ENCODE measurements around the gene FAM228A.

FAM228A gene

DNA sequence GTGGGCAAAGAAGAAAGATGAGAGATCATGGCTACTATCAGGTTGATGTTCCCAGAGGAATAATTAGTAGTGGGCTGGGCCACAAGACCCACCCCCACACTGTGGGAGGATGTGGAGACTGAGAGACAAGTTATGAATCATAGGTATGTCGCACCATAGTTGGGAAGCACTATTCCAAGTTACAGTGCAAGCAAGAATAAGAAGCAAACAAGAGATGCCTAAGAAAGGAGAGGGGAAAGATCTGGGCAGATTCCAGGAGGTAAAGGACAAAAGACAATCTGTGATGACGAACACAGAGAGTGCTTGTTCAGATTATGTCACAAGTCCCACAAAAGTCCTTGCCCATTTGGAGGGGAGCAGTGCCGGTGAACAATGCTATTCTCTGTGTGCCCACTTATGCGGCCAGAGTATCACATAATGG, 56.6 kb downstream of the FAM228A start:
- FAIRE-seq = no peak

GRCh38 chr2:24233321-24233720, 58.5 kb downstream of the FAM228A start:
- no peak for FAIRE-seq

GRCh38 chr2:24237313-24237712, 62.5 kb downstream of the FAM228A start:
- FAIRE-seq = no peak

DNA sequence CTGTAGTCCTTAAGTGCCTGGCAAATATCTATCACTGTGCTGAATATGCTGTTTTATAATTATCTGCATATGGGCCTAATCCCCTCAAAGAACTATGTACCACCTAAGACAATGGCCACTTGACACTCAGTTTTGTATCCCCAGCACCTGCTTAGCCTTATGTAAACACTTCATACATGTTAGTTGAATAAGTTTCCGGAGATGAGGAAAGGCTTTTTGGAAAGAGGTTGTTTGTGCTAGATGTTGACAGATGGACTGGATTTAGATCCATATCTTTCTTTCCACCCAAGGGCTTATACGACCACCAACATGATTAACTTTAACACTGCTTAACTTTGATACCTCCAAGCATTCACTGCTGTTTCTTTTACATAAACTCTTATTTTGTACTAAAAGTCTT, 63.3 kb downstream of the FAM228A start:
- no peak for FAIRE-seq

- no peak for FAIRE-seq
Measured at GRCh38 chr2:24239553-24239952, 64.7 kb downstream of the FAM228A start.
